H1 (cell line): Measurements from ENCODE around the gene SMURF2. TPM values are rescaled to one million over a fixed set of nuclear protein-coding genes. Genes with fewer than 3 reads are reported as not detected.

Source experiments
- ATF2 ChIP-seq: IDR thresholded peaks from 2 replicates; pipeline ENCODE4 v1.6.1; 2012; ENCODE audit warnings: low read length, inconsistent platforms
- EGR1 ChIP-seq: IDR thresholded peaks from 2 replicates; pipeline ENCODE4 v1.6.1; 2011; ENCODE audit warnings: low read depth, low read length, borderline replicate concordance
- NANOG ChIP-seq: IDR thresholded peaks from 2 replicates; pipeline ENCODE4 v1.6.1; 2011; ENCODE audit warnings: low read length, low read depth, mild to moderate bottlenecking, inconsistent platforms; ENCODE audit not compliant: insufficient read depth, poor library complexity, severe bottlenecking
- SRF ChIP-seq: IDR thresholded peaks from 2 replicates; pipeline ENCODE4 v1.6.1; 2011; ENCODE audit warnings: mild to moderate bottlenecking, low read depth, low read length, moderate library complexity
- YY1 ChIP-seq: IDR thresholded peaks from 2 replicates; pipeline ENCODE4 v1.6.1; 2011; ENCODE audit warnings: low read depth, mild to moderate bottlenecking, low read length
- polyA plus RNA-seq, 7 experiments: library from polyadenylated mRNA; depleted of rRNA in 3 of 7; stranded (reverse) in 5 of 7; unstranded in 2 of 7; fragments of >200 nt in 5 of 7; fragments of 200-250 nt in 2 of 7; gene quantifications; 1 replicate in 5 of 7; 2 replicates in 1 of 7; 4 replicates in 1 of 7; pipeline versions ENCODE4 v1.2.1 to v1.2.3, GENCODE V29; 2011 to 2013; ENCODE audit warnings: missing spikeins in 2 of 7, mixed read lengths in 2 of 7
- total RNA-seq: library from RNA; stranded (reverse); fragmentation: NEBNext Ultra II Directional; extraction: Animal tissue kit (Norgen Biotek cat#: 25700); gene quantifications from 2 replicates; pipeline ENCODE4 v1.2.1, GENCODE V29; 2021

The SMURF2 gene
- total and polyA plus RNA-seq, 2 of the 8 experiments (the other 6 are each of a cell fraction or from before 2014, with no cell fraction given) = 7.2 to 29.2 TPM

- no peak for TF ChIP-seq YY1
- TF ChIP-seq SRF = no peak
- TF ChIP-seq ATF2 = no peak
- TF ChIP-seq EGR1 = no peak
- no peak for TF ChIP-seq NANOG
- TF ChIP-seq, all 59 proteins: peak for 0
Observed at GRCh38 chr17:64686705-64687104, 24.6 kb upstream of the SMURF2 start (continued).
